NCI-H69 (cell line): Measurements from ENCODE around the gene SYT1.

Experiments used
- DNase-seq: peaks from one replicate; lab custom pipeline; 2025; lab: John Stamatoyannopoulos, UW

SYT1 gene

DNA sequence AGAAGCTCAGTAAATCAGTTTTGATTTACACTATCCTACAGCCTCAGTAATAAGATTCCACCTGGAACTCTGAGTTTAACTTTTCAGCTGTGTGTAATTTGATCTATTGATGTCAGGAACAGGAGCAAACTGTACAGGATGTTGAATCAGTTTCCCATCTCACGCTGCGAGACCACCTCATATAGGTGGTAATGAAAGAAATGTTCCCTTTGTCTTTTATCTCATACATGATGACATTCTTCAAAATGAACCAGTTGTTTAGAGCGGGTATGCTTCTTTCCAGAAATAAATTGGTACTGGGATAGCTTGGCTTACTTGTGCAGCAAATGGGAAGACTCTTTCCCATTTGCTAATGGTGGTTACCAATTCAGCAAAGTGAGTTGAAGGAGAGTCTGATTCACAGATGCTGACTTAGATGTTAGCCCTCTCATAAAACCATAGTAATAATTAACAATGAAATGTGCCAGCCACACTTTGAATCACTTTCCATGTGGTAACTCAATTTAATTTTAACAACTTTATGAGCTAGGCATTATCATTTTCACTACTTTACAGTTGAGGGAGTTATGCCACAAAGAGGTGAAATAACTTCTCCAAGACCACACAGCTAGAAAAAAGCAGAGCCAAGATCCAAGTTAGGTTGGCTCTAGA, 574.7 kb downstream of the SYT1 start:
- no peak for DNase-seq

DNA sequence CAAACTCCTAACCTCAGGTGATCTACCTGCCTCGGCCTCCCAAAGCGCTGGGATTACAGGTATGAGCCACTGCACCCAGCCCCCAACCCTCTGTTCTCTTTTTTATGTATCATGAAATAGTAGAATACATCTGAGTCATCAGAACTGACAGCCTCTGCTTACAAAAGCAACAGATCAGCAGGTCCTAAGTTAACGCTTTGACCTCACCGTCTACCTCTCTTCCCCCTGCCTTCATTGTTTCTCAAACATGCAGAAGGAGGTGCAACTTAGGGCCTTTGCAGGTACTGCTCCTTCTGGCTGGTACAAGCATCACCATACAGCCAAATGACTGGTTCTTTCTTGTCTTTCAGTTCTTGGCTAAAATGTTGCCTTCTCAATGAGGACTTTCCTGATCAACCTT, 577.0 kb downstream of the SYT1 start:
- DNase-seq = peak; percentile 14

DNA sequence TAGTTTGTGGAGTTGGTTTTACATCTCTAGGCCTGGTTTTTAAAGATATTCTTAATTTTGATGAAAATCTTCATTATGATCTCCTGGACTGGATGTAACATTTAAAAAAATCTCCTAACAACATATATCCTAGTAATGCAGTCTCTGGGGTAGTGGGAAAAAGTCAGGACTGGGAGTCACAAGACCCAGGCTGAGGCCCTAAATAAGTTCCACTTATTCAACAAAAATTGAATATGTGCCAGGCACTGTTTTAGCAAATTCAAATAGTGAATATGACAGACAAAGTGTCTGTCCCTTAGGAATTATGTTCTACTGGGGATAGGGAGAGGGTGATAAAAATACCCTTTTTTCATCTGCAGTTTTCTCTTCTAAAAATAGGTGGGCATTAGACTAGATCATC, 577.8 kb downstream of the SYT1 start:
- DNase-seq = no peak

DNA sequence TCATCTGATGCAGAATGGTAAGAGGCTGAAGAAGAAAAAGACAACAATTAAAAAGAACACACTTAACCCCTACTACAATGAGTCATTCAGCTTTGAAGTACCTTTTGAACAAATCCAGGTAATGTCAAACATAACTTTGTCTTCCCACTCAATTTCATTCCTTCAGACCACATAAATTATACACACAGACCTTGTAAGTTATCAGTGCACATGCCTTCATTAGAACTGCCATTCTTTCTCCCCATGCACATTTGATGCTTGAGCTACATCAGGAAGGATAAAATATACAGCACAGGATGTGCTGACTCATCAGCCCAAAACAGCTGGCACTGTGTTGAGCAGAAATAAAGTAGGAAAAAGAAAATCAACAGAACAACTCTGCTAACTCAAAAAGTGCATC, 579.5 kb downstream of the SYT1 start:
- DNase-seq = peak; percentile 1

DNA sequence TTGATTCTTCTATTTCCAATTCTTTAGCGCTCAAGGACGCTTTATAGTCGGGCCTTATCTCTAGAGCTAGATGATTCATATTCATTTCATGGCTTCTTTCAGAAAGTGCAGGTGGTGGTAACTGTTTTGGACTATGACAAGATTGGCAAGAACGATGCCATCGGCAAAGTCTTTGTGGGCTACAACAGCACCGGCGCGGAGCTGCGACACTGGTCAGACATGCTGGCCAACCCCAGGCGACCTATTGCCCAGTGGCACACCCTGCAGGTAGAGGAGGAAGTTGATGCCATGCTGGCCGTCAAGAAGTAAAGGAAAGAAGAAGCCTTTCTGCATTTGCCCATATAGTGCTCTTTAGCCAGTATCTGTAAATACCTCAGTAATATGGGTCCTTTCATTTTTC, 584.2 kb downstream of the SYT1 start:
- no peak for DNase-seq

DNA sequence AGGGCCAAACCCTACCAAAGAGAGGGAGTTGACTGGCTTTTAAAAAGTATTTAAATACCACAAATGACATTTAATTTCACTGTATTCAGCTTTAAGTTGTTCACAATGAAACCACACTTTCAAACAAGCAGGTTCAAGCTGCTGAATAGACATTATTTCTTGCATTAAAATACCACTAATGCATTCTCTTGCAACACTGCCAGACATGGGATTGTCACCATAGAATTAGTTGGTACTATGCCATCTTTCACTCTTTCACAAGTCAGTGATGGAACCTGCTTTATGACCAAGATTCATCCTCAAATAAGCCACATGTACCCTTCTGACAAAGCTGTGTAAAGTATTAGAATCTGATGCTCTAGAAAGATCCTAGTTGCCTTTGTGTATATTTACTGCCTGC, 586.8 kb downstream of the SYT1 start:
- DNase-seq = no peak

DNA sequence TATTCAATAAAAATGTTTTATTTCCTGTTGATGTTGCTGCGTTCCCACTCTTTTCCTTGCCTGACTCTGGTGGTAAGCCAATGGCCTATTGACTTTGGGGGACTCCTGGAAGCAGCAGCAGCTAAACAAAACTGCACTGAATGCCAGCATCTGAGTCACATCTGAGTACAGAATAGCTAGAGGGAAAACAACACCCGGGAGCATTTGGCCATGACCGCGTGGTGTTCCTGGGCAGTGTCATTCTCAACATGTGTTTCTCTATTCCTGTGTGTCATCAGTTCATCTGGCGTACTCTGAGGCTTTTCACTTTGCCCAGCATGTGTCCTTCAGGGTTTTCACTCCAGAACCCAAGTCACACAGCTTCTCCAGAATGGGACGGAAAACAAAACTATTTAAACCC, 587.4 kb downstream of the SYT1 start:
- DNase-seq = peak; percentile 1

DNA sequence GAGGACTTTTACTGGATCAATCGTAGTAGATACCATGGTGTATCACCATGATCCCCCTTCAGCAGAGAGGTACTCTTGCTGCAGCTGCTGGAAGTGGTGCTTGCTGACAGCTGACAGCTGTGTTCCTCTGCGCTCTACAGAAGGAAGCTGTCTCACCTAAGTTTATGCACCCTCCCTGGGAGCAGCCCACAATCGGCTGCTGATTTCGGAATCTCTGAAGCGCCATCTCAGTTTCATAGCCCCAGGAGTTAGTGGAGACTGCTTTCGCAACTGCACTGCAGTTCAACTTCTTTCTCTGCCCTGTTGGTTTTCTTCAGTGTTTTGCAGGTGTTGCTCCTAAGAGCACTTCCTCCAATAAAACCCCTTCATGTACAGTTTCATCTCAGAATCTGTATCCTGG, 588.3 kb downstream of the SYT1 start:
- no peak for DNase-seq

DNA sequence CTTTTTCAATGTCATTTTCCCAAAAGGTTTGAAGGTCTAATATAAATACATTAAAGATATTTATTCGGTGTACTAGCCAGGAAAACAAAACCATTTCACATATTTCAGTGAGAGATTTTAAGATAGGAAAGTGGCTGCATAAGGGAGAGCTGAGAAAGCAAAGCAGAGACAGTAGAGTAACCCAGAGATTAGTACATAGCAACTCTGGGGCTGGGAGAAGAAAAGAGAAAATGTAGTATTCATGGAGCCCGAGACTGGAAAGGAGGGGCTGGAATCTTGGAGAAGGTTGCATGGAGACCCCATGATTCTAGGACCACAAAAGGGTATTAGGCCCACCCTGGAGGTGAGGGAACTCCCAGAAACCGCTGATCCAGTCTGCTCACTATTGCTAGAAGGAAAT, 589.2 kb downstream of the SYT1 start:
- DNase-seq = no peak

DNA sequence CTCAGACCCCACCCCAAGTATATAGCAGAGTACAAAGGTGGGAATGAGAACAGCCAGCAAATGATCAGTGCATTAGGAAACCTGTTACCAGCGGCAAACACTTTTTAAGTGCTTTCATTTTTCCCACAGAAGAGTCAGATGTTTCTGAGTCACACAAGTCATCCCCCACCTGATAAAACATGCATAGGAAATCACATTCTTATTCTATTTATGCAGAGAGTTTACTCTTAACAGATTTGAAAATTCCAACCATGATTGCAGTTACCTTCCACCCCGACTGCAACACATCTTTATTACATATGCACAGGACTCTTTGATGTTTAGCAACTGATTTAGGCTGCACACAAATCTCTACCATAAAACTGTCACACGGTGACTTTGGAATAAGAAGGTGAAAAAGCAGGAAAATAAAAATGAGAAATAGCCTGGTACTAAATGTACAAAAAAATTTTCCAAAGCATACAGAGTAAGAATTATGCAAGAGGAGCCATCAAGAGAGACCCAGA, 589.8 kb downstream of the SYT1 start:
- no peak for DNase-seq

DNA sequence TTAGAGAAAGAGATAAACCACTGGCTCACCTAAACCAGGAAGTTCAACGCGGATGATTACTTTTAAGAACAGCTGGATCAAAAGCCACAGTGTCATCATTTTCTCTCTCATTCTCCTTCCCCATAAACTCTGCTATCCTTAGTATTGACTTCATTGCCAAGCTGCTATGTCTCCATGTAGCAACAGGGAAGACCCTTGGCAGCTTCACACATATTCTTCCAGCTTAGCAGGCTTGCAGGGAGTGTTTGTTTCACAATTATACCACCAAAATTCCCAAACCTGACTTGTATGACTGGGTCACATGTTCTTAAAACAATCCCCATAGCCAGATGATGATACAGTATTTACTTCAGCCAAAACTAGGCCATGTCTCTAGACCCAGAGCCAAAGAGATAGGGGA, 590.7 kb downstream of the SYT1 start:
- no peak for DNase-seq

DNA sequence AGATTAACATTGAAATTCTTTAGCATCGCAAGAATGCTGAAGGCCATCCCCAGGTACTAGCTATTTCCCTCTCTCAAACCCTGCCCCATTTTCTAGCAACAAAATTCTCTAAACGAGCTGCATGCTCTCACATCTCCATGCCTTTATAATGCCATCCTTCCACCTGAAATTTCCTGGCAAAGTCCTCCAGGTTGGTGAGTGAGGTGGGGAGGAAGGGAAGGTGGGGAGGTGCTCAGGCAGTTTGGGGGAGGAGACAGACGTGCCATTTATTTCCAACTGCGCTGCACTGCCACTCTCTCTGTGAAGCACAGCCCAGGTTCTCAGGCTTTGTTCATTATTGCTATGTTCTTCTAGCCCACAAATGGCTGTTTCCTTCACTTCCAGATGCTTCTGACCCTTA, 617.7 kb downstream of the SYT1 start:
- peak; percentile 60 for DNase-seq

DNA sequence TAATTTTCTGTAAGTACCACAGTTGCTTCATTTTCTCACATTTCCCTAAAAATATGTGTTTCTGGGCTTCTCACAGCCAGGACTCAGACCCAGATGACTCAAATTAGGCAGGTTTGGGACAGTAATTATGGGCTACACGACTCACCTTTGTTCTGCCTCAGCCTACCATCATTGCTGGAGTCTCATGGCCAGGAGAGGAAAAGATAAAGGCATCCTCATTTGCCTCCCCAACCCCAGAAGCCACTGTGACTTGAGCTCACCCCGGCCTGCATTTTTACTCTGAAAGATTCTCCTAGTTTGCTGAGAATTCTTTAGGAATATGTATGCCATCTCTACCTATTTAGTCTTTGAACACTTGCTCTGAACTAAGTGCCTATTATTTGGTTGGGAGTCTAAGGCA, 618.3 kb downstream of the SYT1 start:
- DNase-seq = peak; percentile 11

DNA sequence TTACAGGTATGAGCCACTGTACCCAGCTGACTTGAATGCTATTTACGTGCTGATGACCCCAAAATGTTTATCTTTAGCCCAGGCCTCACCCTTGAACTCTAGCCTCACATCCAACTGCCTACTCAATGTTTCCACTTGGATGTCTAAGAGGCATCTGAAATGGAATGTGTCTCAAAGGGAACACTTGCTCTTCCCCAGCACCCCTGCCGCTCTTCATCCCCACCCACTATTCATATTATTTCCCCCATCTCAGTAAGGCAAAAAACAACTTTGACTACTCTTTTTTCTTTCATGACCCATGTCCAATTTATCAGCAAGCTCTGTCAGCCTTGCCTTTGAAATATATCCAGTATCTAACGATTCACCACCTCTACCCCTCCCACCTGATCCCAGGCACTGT, 621.6 kb downstream of the SYT1 start:
- DNase-seq = no peak

DNA sequence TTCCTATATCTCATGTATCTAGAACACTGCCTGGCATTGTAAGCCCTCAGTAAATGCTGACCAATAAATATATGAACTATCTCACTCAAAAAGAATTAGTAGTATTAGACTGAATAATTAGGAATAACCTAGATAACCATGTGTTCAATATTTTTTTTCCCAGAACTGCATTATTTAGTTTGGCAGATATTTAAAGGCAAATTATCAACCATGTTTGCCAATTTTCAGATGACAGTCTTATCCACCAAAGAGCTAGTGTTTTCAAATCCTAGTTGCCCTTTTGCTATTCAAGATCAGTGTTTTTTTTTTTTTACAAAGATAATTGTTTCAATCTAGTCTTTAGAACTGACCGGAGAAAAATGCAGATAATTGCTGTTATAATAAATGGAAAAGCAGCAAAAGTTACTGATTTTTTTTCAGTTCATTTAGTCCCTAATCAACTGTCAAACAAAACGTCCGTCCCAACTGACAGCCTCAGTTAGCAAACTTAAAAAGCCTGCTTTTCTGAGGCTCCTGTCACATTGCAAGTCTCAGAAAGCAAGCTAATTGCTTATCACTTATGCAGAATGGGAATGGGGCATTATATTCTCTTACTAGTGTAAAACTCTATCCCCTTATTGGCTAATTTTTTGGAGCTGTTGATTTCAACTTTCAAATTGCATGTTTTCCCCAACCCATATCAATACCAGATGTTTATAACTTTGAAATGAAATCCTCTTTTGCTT, 623.0 kb downstream of the SYT1 start:
- no peak for DNase-seq
